Measurements from ENCODE around the gene STAMBP.
"Not testable (repeated sequence)": the region's sequence is repeated elsewhere in the genome, so short reads cannot be mapped to it uniquely, and the experiment has no call there.

STAMBP gene

GRCh38 chr2:73828818-73829570 is at the start of gene STAMBP:
Gene STAMBP, plus strand, starts transcription at chr2:73828961. Its CDS starts 1,896 bp downstream, at chr2:73830857.
- Histone ChIP-seq H3K4me3 (ENCODE audit: low read depth, low read length) (peak within 1 kb of the TSS; percentile 76), H3K36me3 (ENCODE audit: insufficient read depth, low read length) (peaks cover 16% of the 10 kb centered on the region), H3K4me1 (ENCODE audit: control insufficient read depth, insufficient read depth, low read length, unreplicated experiment) (peaks cover 41% of the 10 kb centered on the region), H3K79me2 (ENCODE audit: control insufficient read depth, insufficient read depth, low read length, unreplicated experiment) (peaks cover 31% of the 10 kb centered on the region), H3K27ac (ENCODE audit: low read depth, low read length) (peak within 1 kb of the TSS; percentile 91), H2AFZ (ENCODE audit: low read length, unreplicated experiment) (peak within 1 kb of the TSS; percentile 99), H3K27me3 (ENCODE audit: insufficient read depth, low read length) (no peaks in the 10 kb centered on the region)

- Histone ChIP-seq H3K4me1 (ENCODE audit: control insufficient read depth, insufficient read depth, low read length, unreplicated experiment) (peaks cover 12% of the 10 kb centered on the region), H3K27ac (ENCODE audit: low read depth, low read length) (peak within 1 kb of the TSS; percentile 49), H3K79me2 (ENCODE audit: control insufficient read depth, insufficient read depth, low read length, unreplicated experiment) (peaks cover 37% of the 10 kb centered on the region), H3K36me3 (ENCODE audit: insufficient read depth, low read length) (peaks cover 12% of the 10 kb centered on the region), H2AFZ (ENCODE audit: low read length, unreplicated experiment) (peak within 1 kb of the TSS; percentile 90), H3K4me3 (ENCODE audit: low read depth, low read length) (peak within 1 kb of the TSS; percentile 97), H3K27me3 (ENCODE audit: insufficient read depth, low read length) (no peaks in the 10 kb centered on the region)
Observed at GRCh38 chr2:73779467-73780236, 49.1 kb upstream of the STAMBP start, which contains the start of gene DUSP11. Gene DUSP11, minus strand, starts transcription at chr2:73780103. Its CDS starts 129 bp downstream, at chr2:73779974.

- H3K36me3 ChIP-seq (ENCODE audit: insufficient read depth, low read length) = peaks cover 8% of the 10 kb centered on the region
- peaks cover 12% of the 10 kb centered on the region for H3K4me1 ChIP-seq (ENCODE audit: control insufficient read depth, insufficient read depth, low read length, unreplicated experiment)
- no peaks in the 10 kb centered on the region for H3K27me3 ChIP-seq (ENCODE audit: insufficient read depth, low read length)
- H3K27ac ChIP-seq (ENCODE audit: low read depth, low read length) = no peak overlapping the region
- H2AFZ ChIP-seq (ENCODE audit: low read length, unreplicated experiment) = peak overlapping the region; percentile 90
- peaks cover 33% of the 10 kb centered on the region for H3K79me2 ChIP-seq (ENCODE audit: control insufficient read depth, insufficient read depth, low read length, unreplicated experiment)
- peak overlapping the region; percentile 97 for H3K4me3 ChIP-seq (ENCODE audit: low read depth, low read length)
Observed at GRCh38 chr2:73780237-73780582, 48.6 kb upstream of the STAMBP start.

- H3K4me1 ChIP-seq (ENCODE audit: control insufficient read depth, insufficient read depth, low read length, unreplicated experiment); H3K27ac ChIP-seq (ENCODE audit: low read depth, low read length); H2AFZ ChIP-seq (ENCODE audit: low read length, unreplicated experiment); H3K27me3 ChIP-seq (ENCODE audit: insufficient read depth, low read length); H3K4me3 ChIP-seq (ENCODE audit: low read depth, low read length); H3K36me3 ChIP-seq (ENCODE audit: insufficient read depth, low read length): not testable (repeated sequence)
- H3K79me2 ChIP-seq (ENCODE audit: control insufficient read depth, insufficient read depth, low read length, unreplicated experiment) = peaks cover 16% of the 10 kb centered on the region
Observed at GRCh38 chr2:73783402-73783801, 45.4 kb upstream of the STAMBP start.

- peaks cover 11% of the 10 kb centered on the region for H3K79me2 ChIP-seq (ENCODE audit: control insufficient read depth, insufficient read depth, low read length, unreplicated experiment)
- H3K27ac ChIP-seq (ENCODE audit: low read depth, low read length); H3K27me3 ChIP-seq (ENCODE audit: insufficient read depth, low read length); H3K4me3 ChIP-seq (ENCODE audit: low read depth, low read length); H2AFZ ChIP-seq (ENCODE audit: low read length, unreplicated experiment); H3K36me3 ChIP-seq (ENCODE audit: insufficient read depth, low read length); H3K4me1 ChIP-seq (ENCODE audit: control insufficient read depth, insufficient read depth, low read length, unreplicated experiment): not testable (repeated sequence)
Observed at GRCh38 chr2:73783883-73784282, 44.9 kb upstream of the STAMBP start, which contains the start of gene C2orf78. Gene C2orf78, plus strand, starts transcription at chr2:73784183. Its CDS starts 127 bp downstream, at chr2:73784310.

GRCh38 chr2:73811878-73812277 is 16.9 kb upstream of the STAMBP start:
- Histone ChIP-seq H3K27me3 (ENCODE audit: insufficient read depth, low read length) (peaks cover 18% of the 10 kb centered on the region; the same call in 1 of the 2 replicates), H3K36me3 (ENCODE audit: insufficient read depth, low read length) (no peaks in the 10 kb centered on the region), H3K79me2 (ENCODE audit: control insufficient read depth, insufficient read depth, low read length, unreplicated experiment) (no peaks in the 10 kb centered on the region), H3K4me1 (ENCODE audit: control insufficient read depth, insufficient read depth, low read length, unreplicated experiment) (no peaks in the 10 kb centered on the region), H2AFZ (ENCODE audit: low read length, unreplicated experiment) (no peak overlapping the region), H3K27ac (ENCODE audit: low read depth, low read length) (no peak overlapping the region), H3K4me3 (ENCODE audit: low read depth, low read length) (no peak overlapping the region)

GRCh38 chr2:73812635-73813034 is 16.1 kb upstream of the STAMBP start:
- Histone ChIP-seq H3K79me2 (ENCODE audit: control insufficient read depth, insufficient read depth, low read length, unreplicated experiment) (no peaks in the 10 kb centered on the region), H3K4me3 (ENCODE audit: low read depth, low read length) (no peak overlapping the region), H3K4me1 (ENCODE audit: control insufficient read depth, insufficient read depth, low read length, unreplicated experiment) (no peaks in the 10 kb centered on the region), H3K36me3 (ENCODE audit: insufficient read depth, low read length) (no peaks in the 10 kb centered on the region), H3K27me3 (ENCODE audit: insufficient read depth, low read length) (peaks cover 18% of the 10 kb centered on the region; the same call in 1 of the 2 replicates), H3K27ac (ENCODE audit: low read depth, low read length) (no peak overlapping the region), H2AFZ (ENCODE audit: low read length, unreplicated experiment) (no peak overlapping the region)

GRCh38 chr2:73818296-73818695 is 10.5 kb upstream of the STAMBP start:
- H2AFZ ChIP-seq (ENCODE audit: low read length, unreplicated experiment) = no peak overlapping the region
- no peaks in the 10 kb centered on the region for H3K36me3 ChIP-seq (ENCODE audit: insufficient read depth, low read length)
- no peaks in the 10 kb centered on the region for H3K4me1 ChIP-seq (ENCODE audit: control insufficient read depth, insufficient read depth, low read length, unreplicated experiment)
- H3K79me2 ChIP-seq (ENCODE audit: control insufficient read depth, insufficient read depth, low read length, unreplicated experiment) = no peaks in the 10 kb centered on the region
- no peak overlapping the region for H3K4me3 ChIP-seq (ENCODE audit: low read depth, low read length)
- H3K27me3 ChIP-seq (ENCODE audit: insufficient read depth, low read length) = peaks cover 18% of the 10 kb centered on the region; the same call in 1 of the 2 replicates
- no peak overlapping the region for H3K27ac ChIP-seq (ENCODE audit: low read depth, low read length)

GRCh38 chr2:73821227-73821626 is 7.5 kb upstream of the STAMBP start:
- Histone ChIP-seq H3K4me1 (ENCODE audit: control insufficient read depth, insufficient read depth, low read length, unreplicated experiment) (peaks cover 6% of the 10 kb centered on the region), H2AFZ (ENCODE audit: low read length, unreplicated experiment) (no peak overlapping the region), H3K27ac (ENCODE audit: low read depth, low read length) (no peak overlapping the region), H3K36me3 (ENCODE audit: insufficient read depth, low read length) (no peaks in the 10 kb centered on the region), H3K27me3 (ENCODE audit: insufficient read depth, low read length) (no peaks in the 10 kb centered on the region), H3K79me2 (ENCODE audit: control insufficient read depth, insufficient read depth, low read length, unreplicated experiment) (no peaks in the 10 kb centered on the region), H3K4me3 (ENCODE audit: low read depth, low read length) (no peak overlapping the region)

- Histone ChIP-seq H3K79me2 (ENCODE audit: control insufficient read depth, insufficient read depth, low read length, unreplicated experiment) (no peaks in the 10 kb centered on the region), H3K36me3 (ENCODE audit: insufficient read depth, low read length) (no peaks in the 10 kb centered on the region), H3K4me1 (ENCODE audit: control insufficient read depth, insufficient read depth, low read length, unreplicated experiment) (peaks cover 6% of the 10 kb centered on the region), H3K27ac (ENCODE audit: low read depth, low read length) (no peak overlapping the region), H3K27me3 (ENCODE audit: insufficient read depth, low read length) (no peaks in the 10 kb centered on the region), H2AFZ (ENCODE audit: low read length, unreplicated experiment) (no peak overlapping the region), H3K4me3 (ENCODE audit: low read depth, low read length) (no peak overlapping the region)
Observed at GRCh38 chr2:73821669-73822068, 7.1 kb upstream of the STAMBP start.
